Bronchial epithelial cell (primary cell): ENCODE measurements around the gene LRTM1. TPM values are rescaled to one million over a fixed set of nuclear protein-coding genes. Genes with fewer than 3 reads are reported as not detected.

ENCODE experiments used
- DNase-seq: peaks from one replicate; pipeline ENCODE4 v3.0.0-alpha.2; 2010; ENCODE audit warnings: low read depth
- FAIRE-seq: peaks from 2 replicates; lab custom pipeline; 2011; peaks lifted over from hg19 to GRCh38; lab: Jason Lieb, UNC
- H3K27me3 ChIP-seq: 2 replicates; pipeline ENCODE4 v1.5.1; 2011; ENCODE audit warnings: low read length; ENCODE audit not compliant: control insufficient read depth, insufficient read depth
- H3K36me3 ChIP-seq: 2 replicates; pipeline ENCODE4 v1.5.1; 2011; ENCODE audit warnings: low read length; ENCODE audit not compliant: control insufficient read depth, insufficient read depth
- H3K4me3 ChIP-seq: 2 replicates; pipeline ENCODE4 v1.5.1; 2011; ENCODE audit warnings: mild to moderate bottlenecking, low read depth, low read length, control low read depth
- CTCF ChIP-seq: IDR thresholded peaks from 2 replicates; pipeline ENCODE4 v1.5.1; 2011; ENCODE audit warnings: mild to moderate bottlenecking, moderate library complexity, low read length, control low read depth, inconsistent platforms; ENCODE audit not compliant: insufficient read depth, severe bottlenecking
- total RNA-seq: library from RNA; depleted of rRNA; stranded (reverse); fragments of >200 nt; gene quantifications from 2 replicates; pipeline ENCODE4 v1.2.1, GENCODE V29; 2014

The LRTM1 gene
- total RNA-seq, 1 donor from 2014 or later: not detected

GRCh38 chr3:54954022-54954421 lies 26.2 kb upstream of the LRTM1 start:
- FAIRE-seq (no peak), DNase-seq (peak; percentile 43)
- no peak overlapping the region for H3K4me3 ChIP-seq
- no peaks in the 10 kb centered on the region for H3K36me3 ChIP-seq
- no peaks in the 10 kb centered on the region for H3K27me3 ChIP-seq
- TF ChIP-seq CTCF: no peak

GRCh38 chr3:54951405-54951804 lies 23.5 kb upstream of the LRTM1 start:
- Histone ChIP-seq H3K4me3 (no peak overlapping the region), H3K27me3 (no peaks in the 10 kb centered on the region), H3K36me3 (no peaks in the 10 kb centered on the region)
- TF ChIP-seq CTCF: peak; percentile 27
- peak; percentile 35 for DNase-seq
- FAIRE-seq: no peak

- no peak overlapping the region for H3K4me3 ChIP-seq
- no peaks in the 10 kb centered on the region for H3K27me3 ChIP-seq
- no peak for FAIRE-seq
- H3K36me3 ChIP-seq: no peaks in the 10 kb centered on the region
- no peak for TF ChIP-seq CTCF
- no peak for DNase-seq
Measured at GRCh38 chr3:54950391-54951003, 22.6 kb upstream of the LRTM1 start.

- TF ChIP-seq CTCF: no peak
- FAIRE-seq: no peak
- Histone ChIP-seq H3K27me3 (no peaks in the 10 kb centered on the region), H3K4me3 (no peak overlapping the region), H3K36me3 (no peaks in the 10 kb centered on the region)
- DNase-seq: no peak
Measured at GRCh38 chr3:54949491-54950044, 21.7 kb upstream of the LRTM1 start.

GRCh38 chr3:54941690-54942362 lies 14.0 kb upstream of the LRTM1 start:
- FAIRE-seq: peak; percentile 18
- Histone ChIP-seq H3K36me3 (no peaks in the 10 kb centered on the region), H3K4me3 (no peak overlapping the region), H3K27me3 (no peaks in the 10 kb centered on the region)
- no peak for DNase-seq
- TF ChIP-seq CTCF: no peak

GRCh38 chr3:54940971-54941370 lies 13.1 kb upstream of the LRTM1 start:
- FAIRE-seq: no peak
- H3K27me3 ChIP-seq: no peaks in the 10 kb centered on the region
- DNase-seq: no peak
- no peak overlapping the region for H3K4me3 ChIP-seq
- no peaks in the 10 kb centered on the region for H3K36me3 ChIP-seq
- no peak for TF ChIP-seq CTCF
